ENCODE data around the gene PRSS56.

Gene PRSS56

DNA sequence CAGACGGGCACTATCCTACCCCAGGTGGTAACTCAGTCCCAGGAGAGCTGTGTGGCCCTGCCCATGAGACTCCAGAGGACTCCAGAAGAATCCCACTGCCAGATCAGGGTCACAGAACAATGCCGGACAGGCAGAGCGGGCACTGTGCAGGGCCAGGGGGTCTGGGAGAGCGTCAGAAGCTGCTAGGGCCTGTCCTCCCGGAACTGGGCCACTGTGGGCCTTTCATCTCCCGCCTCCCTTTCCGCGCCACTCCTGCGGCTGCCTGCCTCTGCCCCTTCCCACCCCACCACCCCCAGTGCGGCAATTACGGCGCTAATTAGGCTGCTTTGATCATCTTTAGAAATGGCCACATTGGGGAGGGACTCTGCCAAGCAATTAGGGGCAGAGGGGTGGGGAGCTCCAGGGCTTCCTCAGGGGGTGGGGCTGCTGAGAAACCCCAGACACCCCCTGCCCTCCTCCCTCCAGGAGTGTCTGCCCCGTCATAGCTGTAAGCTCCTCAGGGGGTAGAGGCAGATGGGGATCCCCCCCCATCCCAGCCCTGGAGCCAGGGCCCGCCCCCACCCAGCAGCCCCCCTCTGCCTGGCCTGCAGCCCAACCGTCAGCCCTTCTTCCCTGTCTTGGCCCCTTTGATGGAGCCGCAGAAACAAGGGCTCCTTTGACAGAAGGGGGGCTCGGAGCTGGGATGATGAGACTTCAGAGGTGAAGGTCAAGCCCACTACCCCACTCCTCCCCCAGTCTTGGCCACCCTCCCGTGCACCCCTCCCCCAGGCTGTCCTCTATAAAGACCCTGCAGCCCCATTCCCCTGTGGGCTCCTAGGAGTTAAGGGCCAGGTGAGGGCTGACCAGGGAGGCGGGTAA is at the start of gene PRSS56:
Gene PRSS56, plus strand, starts transcription at position 808 of the 858 bp plus-strand sequence. CDS start 211 bp downstream, outside the sequence.
- no peak for DNase-seq

DNA sequence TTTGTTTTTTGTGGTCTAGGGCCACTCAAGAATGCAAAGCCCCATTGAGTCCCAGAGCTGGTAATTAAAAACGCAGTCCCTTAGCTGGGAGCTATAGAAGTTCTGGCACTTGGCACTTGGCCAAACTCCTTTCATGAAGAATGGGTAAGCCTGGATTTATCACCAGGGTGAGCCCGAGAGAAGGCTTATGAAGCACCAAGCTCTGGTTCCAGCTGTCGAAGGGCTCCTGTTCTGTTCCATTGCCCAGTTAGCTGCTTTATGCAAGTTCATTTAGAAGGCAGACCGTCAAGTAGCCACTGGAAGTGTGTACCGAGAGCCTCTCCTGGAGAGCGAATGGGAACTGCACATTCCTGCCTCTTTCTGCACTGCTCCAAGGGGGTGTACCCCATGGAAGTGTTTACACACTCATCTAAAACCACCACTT is 46.7 kb upstream of the PRSS56 start:
- no peak for DNase-seq

DNA sequence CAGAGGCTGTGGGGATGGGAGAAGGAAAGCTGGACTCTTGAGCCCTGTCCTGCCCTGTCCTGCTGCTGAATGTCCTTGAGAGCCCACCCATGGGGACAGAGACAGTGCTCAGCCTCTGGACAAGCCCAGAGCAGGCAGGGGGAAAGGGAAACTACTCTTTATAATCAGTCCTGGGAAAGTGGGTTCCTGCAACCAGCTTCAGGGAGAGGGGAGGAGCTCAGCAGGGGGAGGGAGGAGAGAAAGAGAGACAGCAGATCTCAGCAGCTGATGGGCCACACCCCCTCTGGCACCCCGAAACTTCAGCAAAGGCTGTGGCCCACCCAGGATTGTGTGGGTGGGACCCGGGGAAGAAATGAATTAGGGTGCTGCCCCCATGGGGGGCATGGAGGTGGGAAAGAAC is 44.1 kb upstream of the PRSS56 start:
- DNase-seq = no peak

DNA sequence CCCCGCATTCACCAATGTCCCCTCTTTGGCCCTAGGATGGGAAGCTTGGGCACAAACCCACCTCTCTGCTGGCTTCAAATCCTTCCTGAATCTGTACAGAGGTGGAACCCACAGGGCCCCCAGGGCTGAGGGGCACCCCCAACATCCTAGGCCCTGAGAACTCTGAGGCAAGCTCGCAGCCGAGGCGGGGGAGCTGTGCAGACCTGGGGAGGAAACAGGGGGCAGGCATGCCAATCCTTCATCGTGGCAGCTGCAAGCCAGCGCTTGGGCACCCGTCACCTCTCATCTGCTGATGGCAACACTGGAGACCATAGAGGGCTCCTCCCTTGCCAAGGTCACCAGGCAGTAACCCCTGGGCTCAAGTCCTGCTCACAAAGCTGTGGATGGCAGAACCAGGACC is 43.4 kb upstream of the PRSS56 start:
- no peak for DNase-seq

DNA sequence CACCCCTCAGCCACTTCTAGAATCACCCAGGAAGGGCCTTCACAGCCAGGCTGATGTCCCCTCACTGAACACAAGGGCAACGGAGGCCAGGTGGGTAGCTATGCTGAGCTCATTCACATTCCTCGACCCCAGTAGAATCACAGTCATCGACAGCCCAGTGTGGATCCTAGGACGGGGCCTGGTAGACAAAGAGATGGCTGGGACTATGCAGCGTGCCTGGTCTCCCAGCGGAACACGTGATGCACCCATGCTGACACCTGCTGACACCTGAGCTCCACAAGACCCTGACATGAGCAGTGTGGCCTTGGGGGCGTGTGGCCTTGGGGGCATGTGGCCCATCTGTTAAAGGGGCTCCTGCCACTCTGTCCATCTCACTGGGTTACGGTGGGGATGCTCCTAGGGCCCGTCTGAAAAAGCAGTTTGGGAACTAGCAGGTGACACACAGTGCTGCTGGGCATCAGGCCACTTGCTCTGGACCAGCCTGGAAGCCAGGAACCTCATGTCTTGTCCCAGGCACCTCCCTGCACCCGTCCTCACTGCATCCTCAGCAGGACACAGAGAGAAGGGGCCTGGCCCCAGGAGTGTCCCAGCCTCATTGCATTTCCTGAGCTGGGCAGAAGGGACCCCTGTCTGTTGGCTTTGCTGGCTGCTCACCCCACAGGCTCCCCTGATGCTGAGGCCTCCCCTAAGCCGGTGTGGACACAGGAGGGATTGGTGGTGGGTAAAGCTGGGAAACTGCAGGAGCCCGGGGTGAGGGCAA is 42.3 kb upstream of the PRSS56 start:
- DNase-seq = no peak

DNA sequence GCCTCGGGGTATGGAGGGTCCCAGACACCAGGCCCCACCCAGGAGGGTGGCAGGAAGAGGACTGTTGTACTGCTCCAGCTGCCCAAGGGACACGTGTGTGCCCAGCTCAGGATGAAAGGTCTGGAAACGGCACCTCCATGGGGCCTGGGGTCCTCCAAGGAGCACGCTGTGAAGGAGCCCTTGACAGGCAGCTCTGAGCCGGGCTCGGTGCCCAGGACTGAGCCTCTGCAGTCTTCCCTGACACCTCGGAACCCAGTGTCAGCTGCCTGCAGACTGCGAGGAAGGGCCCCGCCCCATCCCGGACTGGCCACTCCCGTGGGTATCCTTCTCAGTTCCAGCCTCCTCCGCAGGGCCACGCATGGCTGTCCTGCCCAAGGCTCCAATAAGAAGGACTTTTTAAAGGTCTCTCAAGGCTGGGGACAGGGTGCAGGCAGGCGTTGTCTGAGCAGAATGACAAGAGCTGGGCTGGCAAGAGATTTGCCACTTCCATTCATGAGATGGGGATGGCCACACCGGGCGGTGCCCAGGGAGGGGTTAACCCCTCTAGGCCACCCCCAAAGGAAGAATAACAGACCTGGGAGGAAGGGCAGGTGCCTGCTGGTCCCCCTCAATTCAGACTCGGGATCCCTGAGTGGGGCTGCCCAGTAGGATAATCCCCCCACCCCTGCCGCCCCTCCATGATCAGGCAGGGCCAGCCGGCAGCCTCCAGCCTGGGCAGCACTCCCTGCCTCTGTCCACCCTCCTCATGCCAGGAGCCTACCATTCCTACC is 41.4 kb upstream of the PRSS56 start:
- DNase-seq = no peak

DNA sequence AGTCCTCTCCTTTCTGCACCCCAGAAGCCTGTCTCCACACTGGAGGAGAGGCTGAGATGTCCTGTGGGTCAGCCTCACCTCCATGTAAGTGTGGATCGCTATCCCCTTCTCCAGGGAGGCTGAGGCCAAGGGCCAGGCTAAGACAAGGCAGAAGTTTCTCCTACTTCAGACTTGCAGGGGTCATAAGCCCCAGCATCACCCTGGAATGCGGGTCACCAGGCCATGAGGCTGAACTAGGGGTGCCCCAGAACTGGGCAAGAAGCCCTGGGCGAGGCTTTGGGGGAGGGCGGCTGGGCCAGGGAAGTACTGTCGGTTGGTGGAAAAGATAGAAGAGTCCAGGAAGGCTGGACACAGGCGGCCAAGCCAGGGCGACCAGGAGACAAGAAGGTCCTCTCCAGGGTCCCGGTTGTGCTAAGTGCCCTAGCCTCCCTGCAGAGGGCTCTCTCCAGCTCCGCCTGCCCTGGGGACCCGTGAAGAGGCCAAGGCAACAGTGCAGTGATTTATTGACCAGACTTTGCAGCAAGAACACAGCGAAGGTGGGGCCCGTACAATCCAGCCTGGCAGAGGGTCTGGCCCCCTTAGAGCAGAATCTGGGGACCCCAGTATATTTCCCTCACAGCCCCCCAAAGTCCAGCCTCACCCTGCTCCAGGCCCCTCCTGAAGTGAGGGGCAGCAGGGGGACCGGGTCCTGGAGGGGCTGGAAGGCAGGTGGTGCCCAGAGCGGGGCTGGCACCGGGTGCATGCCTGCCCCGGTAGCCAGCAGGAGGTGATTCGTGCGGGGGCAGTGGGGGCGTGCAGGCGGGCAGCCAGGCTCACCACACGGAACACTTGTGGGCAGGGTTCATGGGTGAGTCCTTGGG is 40.6 kb upstream of the PRSS56 start:
- DNase-seq = no peak

DNA sequence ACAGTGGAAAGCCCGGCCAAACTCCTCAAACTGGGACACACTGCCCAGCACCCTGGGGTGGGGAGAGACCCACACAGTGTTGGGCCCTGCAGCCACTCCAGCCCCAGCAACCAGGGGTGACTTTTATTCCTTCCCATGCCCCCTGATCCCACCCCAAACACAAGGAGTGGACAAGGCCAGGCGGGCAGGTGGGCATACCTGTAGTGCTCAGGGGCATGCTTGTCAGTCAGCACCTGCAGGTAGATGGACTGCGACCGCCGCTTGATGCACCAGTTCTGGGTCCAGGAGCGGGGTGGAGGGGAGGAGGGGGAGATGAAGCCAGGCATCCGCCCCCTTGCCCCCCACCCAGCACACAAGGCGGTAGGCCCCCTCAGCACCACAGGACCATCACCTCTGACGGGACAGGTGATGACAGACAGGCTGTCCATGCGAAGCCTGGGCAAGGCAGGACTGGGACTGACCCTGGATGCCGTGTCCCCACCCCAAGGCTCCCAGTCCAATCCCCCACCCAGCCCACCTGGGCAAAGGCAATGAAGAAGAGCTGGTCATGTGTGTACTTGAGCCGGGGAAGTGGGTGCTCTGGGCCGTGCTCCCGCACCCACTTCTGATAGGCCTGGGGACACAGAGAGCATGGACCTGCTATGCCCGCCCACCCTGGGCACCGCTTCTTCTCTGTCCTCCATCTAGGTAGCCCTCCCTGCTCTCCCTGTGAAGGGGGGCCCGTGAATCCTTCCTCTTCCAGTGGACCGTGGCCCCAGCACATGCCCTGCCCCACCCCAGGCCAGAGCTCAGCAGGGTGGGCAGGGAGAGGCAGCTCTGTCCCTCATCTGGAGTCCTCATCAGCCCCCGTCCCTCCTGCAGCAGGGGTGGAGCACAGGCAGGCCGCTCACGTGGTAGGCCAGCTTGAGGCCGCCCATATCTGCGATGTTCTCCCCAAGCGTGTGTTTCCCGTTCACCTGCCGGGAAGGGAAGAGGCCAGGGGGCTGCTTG is 39.7 kb upstream of the PRSS56 start:
- no peak for DNase-seq

DNA sequence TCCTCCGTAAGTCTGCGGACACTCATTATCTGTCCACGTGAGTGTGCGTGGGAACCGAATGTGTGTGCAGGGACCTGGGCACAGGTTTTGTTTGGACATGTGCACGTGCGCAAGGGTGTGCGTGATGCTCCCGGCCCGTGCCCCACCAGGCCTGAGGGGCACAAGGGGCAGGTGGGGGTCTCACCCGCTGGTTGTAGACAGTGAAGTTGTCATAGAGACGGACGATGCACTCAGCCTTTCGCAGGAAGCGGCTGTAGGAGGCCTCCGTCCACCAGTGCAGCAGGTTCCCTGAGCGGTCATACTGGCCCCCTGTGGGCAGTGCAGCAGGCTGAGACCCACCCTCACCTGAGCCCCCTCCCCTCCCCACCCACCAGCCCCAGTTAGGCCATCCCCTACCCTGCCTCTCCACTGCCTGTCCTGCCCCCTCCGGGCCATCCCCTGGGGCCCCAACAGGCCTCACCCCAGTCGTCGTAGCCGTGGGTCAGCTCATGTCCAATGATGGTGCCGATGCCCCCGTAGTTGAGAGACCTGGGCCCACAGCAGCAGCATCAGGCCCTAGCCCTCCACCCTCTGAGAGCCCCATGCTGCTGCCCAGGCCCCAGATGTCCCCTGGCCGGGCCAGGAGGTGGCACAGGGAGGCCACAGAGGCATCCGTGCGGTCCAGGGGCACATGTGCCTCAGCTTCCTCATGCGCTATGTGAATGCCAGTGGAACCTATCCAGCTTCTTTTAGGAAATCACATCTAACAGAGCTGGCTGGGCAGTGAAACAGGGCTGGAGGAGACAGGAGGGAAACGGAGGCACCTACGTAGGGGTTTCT is 38.7 kb upstream of the PRSS56 start:
- DNase-seq = no peak

DNA sequence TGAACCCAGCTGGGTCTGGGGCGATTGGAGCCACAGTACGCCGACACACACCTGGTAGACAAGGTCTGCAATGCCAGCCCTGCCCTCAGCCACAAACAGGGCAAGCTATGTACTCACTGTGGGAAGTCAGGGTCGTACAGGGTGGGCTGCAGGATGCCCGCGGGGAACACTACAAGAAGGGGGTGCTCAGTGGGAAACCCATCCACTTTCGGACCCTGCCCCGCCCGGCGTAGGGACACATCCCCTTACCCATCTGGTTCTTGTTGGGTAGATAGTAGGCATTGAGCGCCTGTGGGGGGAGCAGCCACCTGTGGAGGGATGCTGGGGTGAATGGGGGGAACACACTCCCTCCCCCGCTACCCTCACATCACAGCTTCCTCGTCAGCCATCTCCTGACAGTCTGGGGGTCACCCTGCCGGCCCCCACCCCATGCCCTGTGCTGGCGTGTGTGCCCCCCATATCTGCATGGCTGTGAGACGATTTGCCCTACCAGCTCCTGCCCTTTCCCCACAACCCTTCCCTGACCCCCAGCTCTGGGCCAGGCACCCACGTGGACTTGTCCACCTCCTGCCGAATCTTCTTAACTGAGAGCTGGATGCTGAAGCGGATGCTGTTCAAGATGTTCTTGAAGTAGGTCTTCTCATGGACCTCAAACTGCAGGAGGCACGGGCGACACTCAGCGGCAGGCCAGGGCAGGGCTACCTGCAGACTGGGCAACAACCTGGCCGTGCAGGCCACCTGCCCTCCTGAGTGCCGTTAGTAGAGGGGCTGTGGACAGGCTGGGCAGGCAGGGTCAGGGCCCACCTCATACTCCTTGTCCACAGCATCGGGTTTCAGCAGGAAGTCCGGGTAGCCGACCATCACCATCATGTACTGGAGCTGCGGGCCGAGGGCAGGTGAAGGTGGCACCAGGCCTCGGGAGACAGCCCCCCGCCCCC is 37.6 kb upstream of the PRSS56 start:
- no peak for DNase-seq

DNA sequence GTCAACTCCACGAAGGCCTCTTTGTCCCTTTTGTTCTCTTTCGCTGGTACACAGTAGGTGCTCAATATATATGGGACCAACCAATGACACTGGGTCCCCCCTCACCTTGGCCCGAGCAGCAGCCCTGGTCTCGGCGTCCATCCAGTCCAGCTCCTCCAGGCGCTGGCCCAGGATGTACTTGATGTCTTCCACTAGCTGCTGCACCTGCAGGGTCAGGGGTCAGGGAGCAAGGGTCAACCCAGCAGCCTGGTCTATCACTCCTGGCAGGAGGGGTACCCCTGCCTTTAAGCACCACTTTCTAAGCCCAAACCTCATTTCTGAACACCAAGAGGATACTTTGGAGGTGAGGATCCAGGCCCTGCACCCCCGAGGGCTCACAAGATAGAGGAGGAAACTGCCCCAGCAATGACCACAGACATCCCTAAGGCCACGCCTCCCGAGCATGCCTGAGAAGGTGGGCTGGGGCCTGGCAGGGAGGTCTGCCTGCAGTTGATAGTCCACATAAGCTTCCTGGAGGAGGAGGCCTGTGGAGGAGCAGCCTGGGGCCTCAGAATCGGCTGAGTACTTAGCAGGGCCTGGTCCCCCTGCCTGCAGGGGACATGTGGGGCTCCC is 36.8 kb upstream of the PRSS56 start:
- DNase-seq = no peak

DNA sequence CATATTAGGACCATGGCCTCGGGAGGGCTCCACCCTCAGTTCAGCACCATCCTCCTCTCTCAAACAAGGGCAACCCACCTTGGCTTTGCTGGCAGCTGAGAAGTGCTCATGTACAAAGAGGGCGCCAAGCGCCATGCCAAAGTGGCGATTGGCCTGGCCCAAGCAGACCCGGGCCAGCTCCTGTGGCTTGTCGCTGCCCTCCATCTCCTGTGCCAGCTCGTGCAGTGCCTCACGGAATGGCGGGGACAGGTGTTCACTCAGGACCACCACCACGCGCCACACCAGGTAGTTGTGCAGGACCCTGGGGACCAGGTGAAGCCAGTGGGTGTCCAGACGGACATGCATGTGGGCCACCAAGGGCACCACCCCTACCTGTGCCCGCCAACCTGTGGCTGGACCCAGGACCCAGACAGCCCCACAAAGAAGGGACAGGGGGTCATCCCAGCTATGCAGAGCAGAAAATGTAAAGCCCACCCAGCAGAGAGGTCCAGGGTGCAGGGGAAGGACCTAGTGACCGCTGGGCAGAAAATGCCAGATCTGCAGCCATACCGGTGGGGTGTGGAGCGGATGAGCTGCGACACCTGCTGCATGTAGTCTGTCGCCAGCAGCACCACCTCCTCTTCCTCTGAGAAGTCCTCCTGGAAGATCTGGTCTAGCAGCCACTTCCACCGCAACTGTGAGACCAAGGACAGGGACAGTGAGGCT is 36.1 kb upstream of the PRSS56 start:
- no peak for DNase-seq

DNA sequence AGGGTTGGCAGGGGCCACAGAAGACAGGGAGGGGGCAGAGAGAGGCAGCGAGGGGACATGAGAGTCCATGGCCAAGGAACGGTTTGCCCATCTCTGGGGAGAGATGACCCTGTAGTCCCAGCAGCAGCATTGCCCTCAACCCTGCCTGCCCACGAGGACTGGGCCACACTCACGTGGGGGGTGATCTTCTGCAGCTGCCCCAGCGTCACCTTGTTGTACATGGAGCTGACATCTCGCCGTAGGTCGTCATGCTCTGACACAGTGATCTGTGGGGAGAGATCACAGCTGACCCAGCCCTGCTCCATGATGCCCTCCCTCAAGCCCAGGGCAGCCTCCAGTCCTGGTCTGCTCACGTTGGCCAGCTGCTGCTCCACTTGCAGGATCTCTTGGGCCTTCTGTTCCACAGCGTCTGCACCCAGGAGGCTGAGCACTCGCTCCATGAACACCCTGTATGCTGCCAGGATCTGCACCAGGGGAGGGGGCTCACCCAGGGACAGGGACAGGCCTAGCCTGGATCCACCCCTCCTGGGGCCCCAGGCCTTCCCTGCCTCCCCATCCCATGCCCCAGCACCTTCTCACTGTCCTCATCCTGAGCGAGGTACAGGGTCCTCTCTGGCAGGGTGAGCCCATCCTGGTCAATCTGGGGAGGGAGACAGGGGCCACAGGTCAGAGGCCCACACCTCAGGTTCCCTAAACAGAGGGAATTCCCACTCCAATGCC is 35.4 kb upstream of the PRSS56 start:
- DNase-seq = no peak

DNA sequence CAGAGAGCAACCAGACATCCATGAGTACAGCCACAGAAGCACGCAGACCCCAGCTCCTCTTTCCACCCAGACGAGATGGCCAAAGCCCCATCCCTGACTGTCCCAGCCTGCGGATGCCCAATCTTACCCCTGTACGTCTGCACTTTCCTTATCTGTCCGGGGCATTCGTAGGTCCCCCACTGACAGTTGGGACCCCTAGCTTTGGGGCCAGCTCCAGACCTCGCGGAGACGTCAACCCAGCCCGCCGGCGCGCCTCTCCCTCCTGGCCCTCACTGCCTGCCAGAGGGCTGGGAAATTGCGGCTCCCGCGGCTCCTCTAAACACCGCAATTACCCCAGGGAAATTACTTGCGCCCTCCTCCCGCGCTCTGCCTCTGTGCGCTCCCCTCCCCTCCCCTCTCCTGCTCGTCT is 34.8 kb upstream of the PRSS56 start:
- no peak for DNase-seq

DNA sequence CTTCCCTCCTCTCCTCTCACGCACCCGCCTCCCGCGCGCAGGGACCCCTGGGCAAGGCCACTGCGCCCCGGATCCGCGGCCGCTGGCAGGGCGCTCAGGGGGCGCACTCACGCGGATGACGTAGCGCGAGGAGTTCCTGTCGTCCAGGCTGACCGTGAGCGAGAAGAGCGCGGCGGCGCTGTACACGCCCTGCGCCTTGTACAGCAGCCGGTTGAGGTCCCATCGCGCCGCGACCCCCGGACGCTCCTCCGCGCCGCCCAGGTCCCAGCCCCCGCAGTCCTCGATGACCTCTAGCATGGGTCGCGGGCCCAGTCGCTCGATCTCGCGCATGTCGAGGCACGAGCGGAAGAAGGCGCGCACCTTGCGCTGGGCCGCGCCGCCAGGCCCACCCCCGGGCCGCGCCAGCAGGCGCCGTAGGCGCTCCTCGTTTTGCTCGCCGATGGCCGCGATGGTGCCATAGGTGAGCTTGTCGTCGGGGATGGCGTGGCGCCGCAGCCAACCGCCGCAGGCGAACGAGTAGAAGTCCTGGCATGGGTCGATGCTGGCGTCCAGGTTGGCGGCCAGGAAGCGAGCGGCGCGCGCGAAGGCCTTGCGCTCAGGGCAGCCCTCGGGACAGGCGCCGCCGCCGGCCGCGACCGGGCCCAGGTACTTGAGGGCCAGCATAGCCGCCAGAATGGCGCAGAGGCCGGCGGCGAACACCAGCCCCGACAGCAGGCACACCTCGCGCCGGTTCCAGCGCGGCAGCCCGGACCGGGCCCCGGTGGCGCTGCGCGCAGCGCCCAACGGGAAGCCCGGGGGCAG is 34.2 kb upstream of the PRSS56 start:
- DNase-seq = no peak
